ENCODE measurements around the gene MRPL33.

The MRPL33 gene

DNA sequence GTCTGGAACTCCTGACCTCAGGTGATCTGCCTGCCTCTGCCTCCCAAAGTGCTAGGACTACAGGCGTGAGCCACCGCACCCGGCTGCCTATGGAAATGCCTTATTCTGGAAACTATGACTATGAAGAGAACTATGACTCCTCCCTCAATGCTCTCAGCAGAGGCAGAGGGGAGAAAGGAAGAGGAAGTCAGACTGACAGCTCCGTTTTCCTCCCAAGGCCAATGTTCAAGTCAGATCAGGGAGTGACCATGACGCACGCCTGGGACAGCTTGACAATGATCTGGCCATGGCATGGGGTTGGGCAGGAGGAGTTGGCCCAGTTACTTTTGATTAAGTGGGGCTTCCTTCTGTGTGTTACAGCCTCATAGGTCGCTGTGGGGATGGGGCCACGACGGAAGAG is 44.3 kb upstream of the MRPL33 start:
- CTCF ChIA-PET = interaction anchor here (1.5 to 1.8 kb wide), 2 partner anchors 23 to 44 kb away, joined by 4 to 6 read pairs; no protein-coding TSS in a partner anchor
- POLR2A ChIA-PET = no interaction called here
- TF ChIP-seq, protein P1, sequence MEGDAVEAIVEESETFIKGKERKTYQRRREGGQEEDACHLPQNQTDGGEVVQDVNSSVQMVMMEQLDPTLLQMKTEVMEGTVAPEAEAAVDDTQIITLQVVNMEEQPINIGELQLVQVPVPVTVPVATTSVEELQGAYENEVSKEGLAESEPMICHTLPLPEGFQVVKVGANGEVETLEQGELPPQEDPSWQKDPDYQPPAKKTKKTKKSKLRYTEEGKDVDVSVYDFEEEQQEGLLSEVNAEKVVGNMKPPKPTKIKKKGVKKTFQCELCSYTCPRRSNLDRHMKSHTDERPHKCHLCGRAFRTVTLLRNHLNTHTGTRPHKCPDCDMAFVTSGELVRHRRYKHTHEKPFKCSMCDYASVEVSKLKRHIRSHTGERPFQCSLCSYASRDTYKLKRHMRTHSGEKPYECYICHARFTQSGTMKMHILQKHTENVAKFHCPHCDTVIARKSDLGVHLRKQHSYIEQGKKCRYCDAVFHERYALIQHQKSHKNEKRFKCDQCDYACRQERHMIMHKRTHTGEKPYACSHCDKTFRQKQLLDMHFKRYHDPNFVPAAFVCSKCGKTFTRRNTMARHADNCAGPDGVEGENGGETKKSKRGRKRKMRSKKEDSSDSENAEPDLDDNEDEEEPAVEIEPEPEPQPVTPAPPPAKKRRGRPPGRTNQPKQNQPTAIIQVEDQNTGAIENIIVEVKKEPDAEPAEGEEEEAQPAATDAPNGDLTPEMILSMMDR (IDR thresholded peaks at IDR 0.05; ENCODE audit: control extremely low read depth, extremely low read depth, low read depth, missing control alignments) = no peak
- no peak for DNase-seq (ENCODE audit: extremely low spot score)

DNA sequence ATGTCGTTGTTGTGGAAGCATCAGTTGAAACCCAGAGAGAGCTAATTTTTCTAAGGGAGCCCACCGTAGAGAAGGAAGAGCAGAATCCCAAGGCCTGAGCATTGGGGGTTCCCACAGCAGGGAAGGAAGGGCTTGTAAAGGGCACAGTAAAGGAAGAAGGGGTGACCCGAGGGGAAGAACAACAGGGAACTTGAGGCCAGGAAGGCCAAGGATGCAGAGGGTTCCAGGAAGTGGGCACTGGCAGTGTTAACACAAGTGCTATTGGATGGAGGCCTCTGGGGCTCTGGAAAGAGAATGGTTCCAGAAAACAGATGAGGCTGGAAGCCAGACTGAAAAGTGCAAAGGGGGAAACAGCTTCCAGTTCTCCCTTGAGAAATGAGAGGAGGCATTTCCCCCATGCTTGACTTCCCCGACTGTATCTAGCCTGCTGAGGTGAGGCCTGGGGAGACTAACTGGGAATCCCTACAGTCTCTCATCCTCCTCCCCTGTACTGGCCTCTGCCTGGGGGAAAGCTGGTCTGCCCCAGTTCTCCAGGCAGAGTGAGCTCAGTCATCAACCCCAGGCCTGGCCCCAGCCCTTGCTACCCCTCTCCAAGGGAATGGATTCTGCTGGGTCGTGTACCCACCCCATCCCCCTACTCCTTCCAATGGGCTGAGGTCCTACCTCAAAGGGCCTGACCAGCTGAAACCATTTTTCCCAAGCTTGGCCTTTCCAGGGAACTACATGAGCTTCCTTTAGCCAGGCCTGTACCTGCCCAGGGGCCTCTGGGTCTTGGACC is 43.2 kb upstream of the MRPL33 start:
- CTCF ChIA-PET = interaction anchor here (1.4 to 1.7 kb wide), 2 partner anchors 14 to 23 kb away, joined by 3 read pairs; no protein-coding TSS in a partner anchor
- POLR2A ChIA-PET = no interaction called here
- no peak for DNase-seq (ENCODE audit: extremely low spot score)
- TF ChIP-seq, protein P1 (IDR thresholded peaks at IDR 0.05; ENCODE audit: control extremely low read depth, extremely low read depth, low read depth, missing control alignments) = no peak

DNA sequence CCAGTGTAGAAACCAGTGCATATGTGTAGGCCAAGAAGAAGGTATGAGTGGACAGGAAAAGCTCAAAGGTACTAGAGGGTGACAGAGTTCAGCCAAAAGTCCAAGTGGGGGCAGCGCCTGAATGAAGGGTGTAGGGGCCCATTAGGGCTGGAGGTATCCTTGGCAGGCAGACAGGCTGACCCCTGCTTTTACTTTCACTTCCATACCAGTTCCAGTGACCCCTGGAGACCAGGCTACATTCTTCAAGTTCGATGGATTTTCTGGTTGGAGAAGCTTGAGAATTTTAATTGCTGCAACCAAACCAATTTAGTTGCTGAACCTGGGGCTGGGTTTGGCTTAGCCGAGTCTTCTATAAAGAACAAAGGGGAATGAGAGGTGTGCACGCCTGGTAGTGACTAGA is 42.3 kb upstream of the MRPL33 start:
- no peak for DNase-seq (ENCODE audit: extremely low spot score)
- TF ChIP-seq, protein P1 (IDR thresholded peaks at IDR 0.05; ENCODE audit: control extremely low read depth, extremely low read depth, low read depth, missing control alignments) = no peak
- CTCF ChIA-PET = interaction anchor here (1.4 to 1.7 kb wide), 2 partner anchors 15 to 24 kb away, joined by 3 read pairs; no protein-coding TSS in a partner anchor
- POLR2A ChIA-PET = no interaction called here

DNA sequence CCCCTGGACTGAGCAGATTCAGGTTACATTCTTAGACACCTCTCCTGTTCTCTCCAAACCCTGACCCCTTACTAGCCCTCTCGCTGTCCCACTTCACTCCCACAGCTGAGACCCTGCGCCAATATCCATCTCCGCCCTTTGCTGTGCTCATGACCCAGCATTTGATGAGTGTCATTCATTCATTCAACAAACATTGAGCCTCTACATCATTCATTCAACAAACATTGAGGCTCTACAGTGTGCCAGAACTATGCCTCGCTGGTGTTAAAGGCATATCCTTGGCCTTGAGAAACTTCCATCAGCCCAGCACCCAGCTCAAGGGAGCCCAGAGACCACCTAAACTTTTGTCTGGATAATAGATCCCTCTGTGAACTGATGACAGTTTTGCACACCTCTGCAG is 41.9 kb upstream of the MRPL33 start:
- ChIA-PET CTCF (interaction anchor here (1.7 to 2.1 kb wide), 2 partner anchors 15 kb away, joined by 3 to 5 read pairs; no protein-coding TSS in a partner anchor), POLR2A (no interaction called here)
- DNase-seq (ENCODE audit: extremely low spot score) = no peak
- TF ChIP-seq, protein P1 (IDR thresholded peaks at IDR 0.05; ENCODE audit: control extremely low read depth, extremely low read depth, low read depth, missing control alignments) = no peak

DNA sequence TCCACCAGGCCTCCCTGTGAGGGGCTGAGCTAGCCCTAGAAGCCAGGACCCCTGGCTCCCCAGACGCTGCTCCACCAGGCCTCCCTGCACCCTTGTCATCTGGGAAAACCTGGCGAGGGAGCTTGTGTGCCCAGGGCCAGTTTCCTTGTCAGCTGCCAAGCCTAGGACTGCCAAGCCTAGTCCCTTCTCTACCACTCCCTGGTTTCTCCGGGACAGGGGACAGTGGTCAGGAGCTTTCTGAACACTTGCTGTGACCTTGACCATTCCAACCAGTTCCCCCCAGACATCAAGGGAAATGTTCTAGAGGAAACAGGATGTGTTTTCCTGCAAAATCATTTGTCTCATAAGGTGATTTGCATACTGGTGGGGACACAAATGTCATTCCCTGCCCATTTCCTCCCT is 41.3 kb upstream of the MRPL33 start:
- TF ChIP-seq, protein P1 (IDR thresholded peaks at IDR 0.05; ENCODE audit: control extremely low read depth, extremely low read depth, low read depth, missing control alignments) = no peak
- POLR2A ChIA-PET = no interaction called here
- CTCF ChIA-PET = interaction anchor here (0.7 to 2.1 kb wide), 2 partner anchors 15 to 26 kb away, joined by 3 to 5 read pairs; no protein-coding TSS in a partner anchor
- no peak for DNase-seq (ENCODE audit: extremely low spot score)

DNA sequence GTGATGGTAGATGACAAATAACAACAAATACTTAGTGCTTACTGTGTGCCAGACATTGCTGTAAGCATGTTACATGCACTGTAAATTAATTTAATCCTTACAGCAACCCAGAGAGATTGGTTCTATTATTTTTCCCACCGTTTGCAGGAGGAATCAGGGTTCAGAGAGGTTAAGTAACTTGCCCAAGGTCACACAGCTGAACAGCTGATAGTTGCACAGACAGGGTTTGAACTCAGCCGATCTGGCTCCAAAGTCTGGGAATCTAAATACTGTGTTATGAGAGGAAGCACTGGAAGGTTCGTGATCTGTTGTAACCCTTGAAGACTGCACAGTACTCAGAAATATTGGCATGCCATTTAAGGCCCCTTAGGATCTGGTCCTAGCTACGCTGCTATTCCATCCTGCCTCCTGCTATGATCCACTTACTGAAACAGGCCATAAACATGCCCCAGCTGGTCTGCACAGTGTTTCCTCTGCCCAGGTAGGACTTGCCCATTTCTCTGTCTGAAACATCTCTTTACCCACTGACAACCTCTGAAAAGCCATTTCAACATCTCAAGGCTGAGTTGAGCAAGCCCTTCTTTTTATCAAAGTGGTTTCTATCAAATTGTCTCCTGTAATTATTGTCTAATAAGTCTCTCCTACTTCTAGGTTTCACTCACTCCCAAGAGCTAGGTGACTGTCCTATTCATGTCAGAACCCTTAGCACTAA is 40.4 kb upstream of the MRPL33 start:
- ChIA-PET CTCF (interaction anchor here (0.7 to 2.2 kb wide), 3 partner anchors 8 to 27 kb away, joined by 3 to 10 read pairs (median 5); no protein-coding TSS in a partner anchor), POLR2A (no interaction called here)
- DNase-seq (ENCODE audit: extremely low spot score) = no peak
- TF ChIP-seq, protein P1 (IDR thresholded peaks at IDR 0.05; ENCODE audit: control extremely low read depth, extremely low read depth, low read depth, missing control alignments) = no peak
